Measurements from ENCODE around the gene GALR2.

- TF ChIP-seq CTCF (IDR thresholded peaks at IDR 0.05) (no peak), POLR2A (IDR thresholded peaks at IDR 0.05) (no peak)
Measured at GRCh38 chr17:76025294-76025693, 49.3 kb upstream of the GALR2 start.

Measured in uterus (tissue), 2 donors.